ENCODE data around the gene STAMBPL1. TPM values are rescaled to one million over a fixed set of nuclear protein-coding genes. Genes with fewer than 3 reads are reported as not detected.
"Not testable (repeated sequence)": the region's sequence is repeated elsewhere in the genome, so short reads cannot be mapped to it uniquely, and the experiment has no call there.

Gene STAMBPL1
- total RNA-seq, 1 donor from 2014 or later = 13.6 TPM

DNA sequence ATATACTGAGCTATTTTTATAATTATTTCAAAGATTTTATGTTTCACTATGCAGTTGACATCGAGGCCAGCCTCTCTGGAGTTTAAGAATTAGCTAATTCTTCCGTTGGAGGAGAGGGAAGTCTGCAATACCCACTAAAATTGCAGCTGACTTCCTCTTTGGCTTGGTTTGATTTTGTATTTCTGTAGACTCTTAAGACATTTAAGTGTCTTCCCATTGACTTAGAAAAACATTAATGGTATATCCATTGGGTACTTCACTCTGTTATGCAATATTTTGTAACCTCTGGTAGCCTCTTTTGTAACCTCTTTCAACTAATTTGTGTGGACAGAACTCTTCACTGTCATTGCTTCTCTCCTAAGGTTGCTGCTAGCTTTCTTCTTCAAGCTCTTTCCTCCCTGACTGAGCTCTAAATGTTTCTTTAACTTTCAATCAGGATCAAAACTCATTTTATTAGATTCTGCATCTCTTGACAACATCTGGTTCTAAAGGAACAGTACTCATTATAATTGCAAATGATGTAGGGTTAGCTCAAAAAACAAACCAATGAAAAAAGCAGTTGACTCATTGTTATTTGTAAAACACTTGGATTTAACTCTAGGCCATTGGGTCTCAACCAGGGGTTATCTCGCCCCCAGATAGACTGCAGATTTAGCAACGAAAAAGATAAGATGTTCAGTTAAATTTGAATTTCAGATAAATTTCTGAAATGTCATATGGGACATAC is 26.7 kb upstream of the STAMBPL1 start:
- DNase-seq (ENCODE audit: low spot score) (no peak), ATAC-seq (peak; percentile 41)
- intact Hi-C loops (cut with DNase I) = no loop called here

DNA sequence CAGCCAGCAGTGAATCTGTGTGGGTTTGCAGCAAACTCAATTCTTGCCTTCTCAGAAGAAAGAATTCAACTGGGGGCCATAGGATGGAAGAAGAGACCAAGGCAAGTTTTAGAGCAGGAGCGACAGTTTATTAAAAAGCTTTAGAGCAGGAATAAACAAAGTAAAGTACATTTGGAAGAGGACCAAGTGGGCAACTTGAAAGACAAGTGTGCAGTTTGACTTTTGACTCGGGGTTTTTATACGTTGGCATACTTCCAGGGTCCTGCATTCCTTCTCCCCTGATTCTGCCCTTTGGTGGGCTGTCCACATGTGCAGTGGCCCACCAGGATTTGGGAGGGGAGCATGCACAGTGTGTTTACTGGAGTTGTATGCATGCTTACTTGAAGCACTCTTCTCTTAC is 25.4 kb upstream of the STAMBPL1 start:
- ATAC-seq (no peak), DNase-seq (ENCODE audit: low spot score) (no peak)
- intact Hi-C loops (cut with DNase I) = no loop called here

DNA sequence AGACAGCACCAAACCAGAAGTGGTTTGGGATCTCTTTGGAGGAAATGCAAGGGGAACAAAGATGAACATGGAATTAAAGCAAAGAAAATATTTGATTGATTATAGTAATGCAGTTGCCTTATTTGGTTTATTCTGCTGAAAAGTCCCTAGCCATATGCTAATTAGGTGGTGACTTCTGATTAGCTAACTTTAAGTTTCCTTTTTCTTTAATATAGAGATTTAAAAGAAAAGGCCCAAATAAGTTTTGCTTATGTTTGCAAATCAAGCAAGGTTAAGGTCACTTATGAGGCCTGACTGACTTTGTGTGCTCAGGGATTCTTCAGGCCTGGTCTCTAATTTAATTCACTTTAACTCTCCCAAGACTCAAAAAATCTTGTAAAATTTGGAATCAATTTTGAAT is 22.2 kb upstream of the STAMBPL1 start:
- no peak for DNase-seq (ENCODE audit: low spot score)
- no peak for ATAC-seq
- intact Hi-C loops (cut with DNase I) = no loop called here

DNA sequence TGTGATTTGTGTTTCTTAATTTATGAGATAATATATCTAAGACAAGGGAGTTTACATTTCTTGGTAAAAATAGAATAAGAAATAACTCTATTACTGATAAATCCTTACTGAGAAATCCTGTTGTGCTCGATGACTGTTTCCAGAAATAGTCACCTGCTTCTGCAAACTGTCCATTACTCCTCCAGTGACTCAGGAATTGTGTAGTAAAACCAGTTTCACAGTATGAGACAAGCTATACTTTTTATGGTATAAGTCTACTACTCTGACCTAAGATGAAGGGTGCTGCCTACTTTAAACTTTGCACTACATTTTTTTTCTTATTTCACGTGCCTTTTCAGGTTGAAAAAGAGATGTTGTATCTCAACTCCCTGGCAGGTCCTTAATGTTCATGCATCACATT is 21.6 kb upstream of the STAMBPL1 start:
- no peak for DNase-seq (ENCODE audit: low spot score)
- ATAC-seq = no peak
- intact Hi-C loops (cut with DNase I) = no loop called here

DNA sequence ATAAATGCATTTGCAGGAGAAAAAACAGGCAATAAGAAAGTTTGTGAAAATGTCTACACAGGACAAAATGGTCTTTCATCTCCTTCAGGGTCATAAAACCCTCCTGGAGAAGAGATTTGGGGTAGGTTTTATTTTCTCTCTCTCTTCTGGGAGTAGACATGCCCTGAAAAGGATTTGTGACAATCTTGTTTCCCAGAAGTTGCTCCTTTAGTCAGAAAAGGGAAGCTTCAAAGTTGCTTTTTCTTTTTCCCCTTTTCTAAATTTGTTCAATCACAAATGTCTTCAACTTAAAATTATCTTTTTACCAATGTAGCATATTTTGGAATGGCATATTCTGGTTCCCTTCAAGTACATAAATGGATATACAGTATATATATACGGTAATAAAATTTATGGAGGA is 19.0 kb upstream of the STAMBPL1 start:
- DNase-seq (ENCODE audit: low spot score) = no peak
- no peak for ATAC-seq
- intact Hi-C loops (cut with DNase I) = no loop called here

DNA sequence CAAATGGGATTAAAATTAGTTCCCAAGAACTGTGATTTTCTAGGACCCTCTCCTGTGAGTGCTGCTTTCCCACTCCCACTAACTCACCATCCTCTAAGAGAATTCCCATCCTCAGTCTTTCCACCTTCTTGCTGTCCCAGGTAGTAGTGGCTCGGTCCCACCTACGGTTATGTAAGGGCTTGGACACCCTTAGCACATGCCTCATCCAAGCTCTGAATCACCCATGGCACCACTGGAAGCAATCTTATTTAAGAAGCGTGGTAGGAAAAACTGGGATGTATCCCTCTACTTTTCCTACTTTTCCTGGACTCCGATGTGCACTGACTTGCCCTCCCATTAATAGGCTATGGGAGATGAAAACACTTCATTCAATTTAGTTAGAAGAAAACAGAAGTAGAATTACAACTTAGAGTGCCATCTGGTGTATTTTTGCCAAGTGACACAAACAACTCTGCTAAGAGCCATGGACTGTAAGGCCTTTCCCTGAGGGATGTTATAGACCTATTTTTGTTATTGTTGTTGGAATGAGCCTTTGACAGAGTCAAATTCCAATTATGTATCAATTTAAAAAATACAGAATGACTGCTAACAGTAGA is 14.7 kb upstream of the STAMBPL1 start:
- intact Hi-C loops (cut with DNase I) = no loop called here
- peak; percentile 52 for ATAC-seq
- no peak for DNase-seq (ENCODE audit: low spot score)

DNA sequence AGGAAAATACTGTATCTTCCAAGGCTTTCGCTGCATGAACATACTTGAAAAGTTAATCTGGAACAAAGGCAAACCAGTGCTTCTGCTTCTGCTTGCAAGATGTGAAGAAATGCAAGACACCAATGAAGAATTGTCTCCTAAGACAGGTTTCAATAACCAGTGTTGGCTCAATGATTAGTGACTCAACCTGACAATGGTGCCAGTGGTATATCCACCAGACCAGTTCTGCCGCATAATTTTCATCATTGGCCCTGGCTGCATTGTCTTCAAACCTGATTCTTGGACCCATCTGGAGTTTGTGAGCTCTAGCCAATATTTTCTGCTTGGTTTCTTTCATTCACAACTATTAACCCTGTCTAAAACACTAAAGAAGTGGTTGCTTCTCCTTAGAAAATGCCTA is 13.6 kb upstream of the STAMBPL1 start:
- DNase-seq (ENCODE audit: low spot score) = no peak
- no peak for ATAC-seq
- intact Hi-C loops (cut with DNase I) = no loop called here

DNA sequence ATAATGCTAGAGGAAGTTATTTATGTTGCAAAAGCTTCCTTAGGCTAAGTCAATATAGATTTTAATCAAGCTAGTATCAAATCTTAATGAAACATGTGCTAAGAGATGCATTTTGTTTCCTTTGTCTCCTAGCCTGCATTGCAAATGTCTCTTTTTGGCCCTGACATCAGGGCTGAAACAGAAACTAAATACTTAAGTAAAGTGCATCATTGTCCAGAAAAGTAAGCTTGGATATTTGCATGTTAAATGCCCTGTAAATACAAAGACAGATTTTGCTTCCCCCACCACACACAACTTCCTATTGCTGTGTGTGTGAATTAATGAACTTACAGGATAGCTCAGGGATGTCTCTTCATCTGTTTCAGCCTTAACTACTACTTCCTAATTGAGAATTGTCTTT is 10.0 kb upstream of the STAMBPL1 start:
- ATAC-seq (no peak), DNase-seq (ENCODE audit: low spot score) (no peak)
- intact Hi-C loops (cut with DNase I) = no loop called here

DNA sequence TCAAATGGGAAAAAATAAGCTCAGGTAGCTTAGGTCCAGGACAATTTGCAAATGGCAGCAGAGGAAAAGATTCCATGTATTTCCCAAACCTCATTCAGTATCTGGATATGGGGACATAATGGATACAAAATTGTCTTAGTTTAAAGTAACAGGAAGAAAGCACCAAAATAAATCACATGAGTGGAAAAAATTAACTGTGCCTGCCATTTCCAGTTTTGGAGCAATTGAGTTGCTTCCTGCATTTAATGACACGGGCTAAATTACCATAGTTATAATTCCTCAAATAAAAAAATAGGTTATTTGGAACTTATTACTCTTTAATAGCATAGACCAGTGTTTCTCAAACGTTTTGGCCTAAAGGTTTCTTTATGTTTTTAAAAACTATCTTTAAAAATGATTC is 6.3 kb upstream of the STAMBPL1 start:
- DNase-seq (ENCODE audit: low spot score) = no peak
- ATAC-seq = no peak
- intact Hi-C loops (cut with DNase I) = no loop called here

DNA sequence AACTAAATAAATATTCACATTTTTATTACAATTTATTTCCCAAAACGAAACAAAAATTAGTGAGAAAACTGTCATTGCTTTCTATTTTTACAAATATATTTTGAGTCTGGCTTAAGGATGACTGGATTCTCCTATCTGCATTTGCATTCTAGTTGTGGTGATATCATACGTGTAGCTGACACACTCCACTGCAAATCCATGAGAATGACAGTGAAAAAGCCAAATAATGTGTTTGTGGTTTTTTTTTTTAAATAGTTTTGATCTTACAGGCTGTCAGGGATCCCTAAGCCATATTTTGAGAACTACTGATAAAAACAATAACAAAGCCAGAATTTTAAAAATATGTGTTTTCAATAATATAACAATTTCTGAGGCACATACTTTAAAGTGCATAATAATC is 5.8 kb upstream of the STAMBPL1 start:
- no peak for DNase-seq (ENCODE audit: low spot score)
- ATAC-seq = no peak
- intact Hi-C loops (cut with DNase I) = no loop called here

DNA sequence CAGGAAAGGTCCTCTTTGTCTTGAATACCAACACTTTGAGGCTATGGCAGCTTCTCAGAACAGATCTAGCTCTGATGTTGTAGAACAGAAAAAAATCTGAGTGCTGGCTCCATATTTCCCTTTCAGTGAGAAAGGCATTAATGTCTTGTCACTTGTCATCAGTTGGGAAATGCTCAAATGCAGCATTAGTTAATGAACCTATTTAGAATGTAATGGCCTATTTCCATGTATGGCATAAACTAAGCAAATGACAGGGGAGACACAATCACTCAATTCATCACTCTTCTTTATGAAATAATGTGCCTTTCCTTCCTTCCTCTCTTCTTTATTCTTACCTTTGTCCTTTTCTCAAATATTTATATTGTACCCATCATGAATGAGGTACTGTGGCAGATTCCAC is 5.0 kb upstream of the STAMBPL1 start:
- no peak for DNase-seq (ENCODE audit: low spot score)
- intact Hi-C loops (cut with DNase I) = no loop called here
- ATAC-seq = no peak

DNA sequence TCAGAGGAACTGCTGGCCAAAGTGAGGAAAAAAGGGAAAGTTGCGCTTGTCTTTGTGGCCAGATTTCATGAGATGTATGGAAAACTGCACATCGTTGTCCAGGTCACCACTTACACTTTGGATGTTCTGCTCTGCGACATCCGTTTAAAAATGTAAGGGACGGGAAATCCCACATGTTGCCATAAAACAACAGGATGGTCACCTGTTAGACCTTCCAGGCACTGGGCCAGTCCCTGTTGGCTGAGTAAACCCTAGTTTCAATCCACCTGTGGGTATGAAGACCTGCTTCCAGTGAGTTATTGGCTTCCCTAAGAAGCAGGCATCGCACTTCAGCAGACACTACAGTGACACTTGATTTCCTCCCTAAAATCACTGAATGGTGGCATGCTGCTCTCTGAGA is 2.7 kb upstream of the STAMBPL1 start:
- intact Hi-C loops (cut with DNase I) = no loop called here
- DNase-seq (ENCODE audit: low spot score) (no peak), ATAC-seq (no peak)

DNA sequence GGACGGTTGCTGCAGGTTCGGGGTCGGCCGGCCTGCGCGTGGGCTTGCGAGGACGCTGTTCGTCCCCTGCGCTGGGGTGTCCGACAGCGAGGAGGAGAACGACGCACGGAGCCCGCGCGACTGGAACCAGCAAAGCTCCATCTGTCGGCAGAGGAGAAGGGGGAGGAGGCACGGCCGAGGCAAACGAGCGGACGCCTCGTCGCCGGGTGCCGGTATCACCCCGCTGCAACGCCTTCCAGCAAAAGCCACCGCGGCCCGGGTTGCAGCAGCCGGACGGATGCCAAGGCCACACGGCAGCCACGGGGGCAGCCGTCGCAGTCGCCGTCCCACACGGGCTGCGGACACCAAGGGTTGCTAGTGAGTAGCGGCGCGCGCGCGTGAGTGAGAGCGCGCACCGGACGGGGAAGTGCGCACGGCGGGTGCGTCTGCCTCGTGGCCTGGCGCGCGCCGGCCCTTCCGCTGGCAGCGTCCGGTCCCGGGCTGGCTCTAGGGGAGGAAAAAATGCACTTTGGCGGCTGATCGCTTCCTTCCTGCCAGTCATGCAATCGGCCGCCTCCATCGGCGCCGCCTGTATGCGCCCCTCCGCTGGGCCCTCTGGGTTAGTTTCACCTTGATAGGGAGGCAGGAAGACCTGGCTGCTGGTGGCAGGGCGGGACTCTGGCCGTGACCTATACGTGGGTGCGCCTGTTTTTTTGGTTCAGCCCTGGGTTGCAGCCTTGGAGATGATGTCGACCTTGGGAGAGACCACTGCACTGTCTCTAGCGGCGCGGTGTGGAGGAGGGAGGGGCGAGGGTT is 434 bp downstream of the STAMBPL1 start:
- peak; percentile 98 for ATAC-seq
- DNase-seq (ENCODE audit: low spot score) = peak; percentile 90
- intact Hi-C loops (cut with DNase I) = no loop called here

DNA sequence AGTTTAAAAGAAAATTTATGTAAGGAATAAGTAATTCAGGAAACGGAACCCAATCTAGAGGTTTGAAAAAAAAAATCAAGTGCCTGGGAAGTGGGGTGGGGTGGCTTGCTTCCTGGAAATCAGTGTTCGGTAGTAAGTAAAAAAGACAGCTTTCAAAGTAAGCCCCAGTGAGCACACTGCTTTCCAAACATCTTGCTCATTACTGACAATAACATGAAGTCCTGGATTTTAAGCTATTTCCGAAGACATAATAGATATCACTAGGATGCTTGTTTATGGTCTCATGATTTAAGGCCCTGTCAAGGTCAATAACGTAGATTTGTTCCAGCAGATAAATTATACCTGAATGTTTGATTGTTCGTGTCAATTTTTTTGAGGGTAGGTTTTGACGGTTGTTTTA is 1.3 kb downstream of the STAMBPL1 start:
- intact Hi-C loops (cut with DNase I) = no loop called here
- DNase-seq (ENCODE audit: low spot score) (no peak), ATAC-seq (peak; percentile 16)

DNA sequence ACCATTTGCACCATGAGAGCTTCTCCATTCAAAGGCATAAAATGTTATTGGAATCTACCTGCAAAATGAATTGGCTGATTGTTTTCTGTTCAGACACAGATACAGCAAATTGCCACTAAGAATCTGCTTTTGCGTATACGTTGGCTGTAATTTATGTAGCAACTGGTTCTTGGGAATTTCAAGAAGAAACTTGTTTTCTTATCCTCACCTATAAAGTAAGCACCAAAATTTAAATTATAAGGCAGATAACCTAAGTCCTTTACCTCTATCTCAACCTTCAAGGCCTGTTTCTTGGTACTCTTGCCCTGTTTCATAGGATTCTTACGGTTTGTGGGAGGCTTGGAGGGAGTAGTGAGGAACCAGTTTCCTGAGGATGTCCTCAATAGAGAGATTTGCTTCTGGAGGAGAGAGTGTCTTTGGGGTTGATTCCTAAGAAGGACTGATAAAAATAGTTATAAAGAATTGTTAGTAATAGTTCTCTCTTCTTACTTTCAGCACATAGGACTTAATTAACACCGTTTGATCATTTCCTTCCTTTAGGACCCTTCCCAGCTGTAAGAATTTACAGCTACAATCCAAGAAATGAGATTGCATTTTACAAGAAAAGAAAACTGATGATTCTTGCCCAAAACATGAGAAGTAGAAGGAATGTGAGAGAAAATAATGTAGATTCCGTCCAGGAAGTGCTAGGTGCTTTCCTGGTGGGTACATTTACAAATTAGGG is 2.0 kb downstream of the STAMBPL1 start:
- ATAC-seq (no peak), DNase-seq (ENCODE audit: low spot score) (no peak)
- intact Hi-C loops (cut with DNase I) = no loop called here

DNA sequence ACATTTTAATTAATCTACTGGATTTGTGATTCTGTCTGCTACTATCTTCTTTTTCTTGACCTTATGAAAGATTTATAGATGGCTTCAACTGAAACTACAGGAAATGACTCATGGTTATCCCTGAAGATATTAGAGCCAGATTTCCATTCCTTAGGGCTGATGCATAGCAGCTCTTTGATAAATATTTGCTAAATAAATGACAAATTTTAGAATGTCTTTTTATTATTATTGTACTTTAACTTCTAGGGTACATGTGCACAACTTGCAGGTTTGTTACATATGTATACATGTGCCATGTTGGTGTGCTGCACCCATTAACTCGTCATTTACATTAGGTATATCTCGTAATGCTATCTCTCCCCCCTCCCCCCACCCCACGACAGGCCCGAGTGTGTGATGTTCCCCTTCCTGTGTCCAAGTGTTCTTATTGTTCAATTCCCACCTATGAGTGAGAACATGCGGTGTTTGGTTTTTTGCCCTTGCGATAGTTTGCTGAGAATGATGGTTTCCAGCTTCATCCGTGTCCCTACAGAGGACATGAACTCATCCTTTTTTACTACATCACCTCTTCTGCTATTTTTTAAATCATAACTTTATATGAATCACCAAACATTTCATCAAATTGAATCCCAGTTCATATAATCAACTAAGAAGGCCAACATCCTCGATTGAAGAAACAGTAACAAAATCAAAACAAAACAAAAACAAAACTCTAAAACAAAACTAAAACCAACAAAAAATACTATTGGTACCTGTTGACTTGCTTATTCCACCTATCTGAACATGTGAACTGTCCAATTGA is 2.8 kb downstream of the STAMBPL1 start:
- DNase-seq (ENCODE audit: low spot score); ATAC-seq; intact Hi-C loops (cut with DNase I): not testable (repeated sequence)

DNA sequence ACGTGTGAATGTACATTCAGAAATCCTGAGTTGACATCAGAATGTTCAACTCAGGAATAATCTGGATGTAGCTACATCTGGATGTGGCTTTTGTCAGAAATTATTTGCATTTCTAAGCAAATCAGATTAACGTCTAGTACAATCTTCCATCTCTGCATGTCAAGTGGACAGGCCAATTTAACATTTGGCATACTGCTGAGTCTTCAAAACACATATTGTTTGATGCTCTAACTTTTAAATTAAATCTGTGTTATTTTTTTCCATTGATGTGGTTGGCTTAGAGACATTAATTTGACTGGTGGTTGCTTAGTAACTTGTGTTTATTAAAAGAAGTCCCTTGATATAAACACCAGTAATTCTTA is 3.4 kb downstream of the STAMBPL1 start:
- ATAC-seq (no peak), DNase-seq (ENCODE audit: low spot score) (no peak)
- intact Hi-C loops (cut with DNase I) = no loop called here

DNA sequence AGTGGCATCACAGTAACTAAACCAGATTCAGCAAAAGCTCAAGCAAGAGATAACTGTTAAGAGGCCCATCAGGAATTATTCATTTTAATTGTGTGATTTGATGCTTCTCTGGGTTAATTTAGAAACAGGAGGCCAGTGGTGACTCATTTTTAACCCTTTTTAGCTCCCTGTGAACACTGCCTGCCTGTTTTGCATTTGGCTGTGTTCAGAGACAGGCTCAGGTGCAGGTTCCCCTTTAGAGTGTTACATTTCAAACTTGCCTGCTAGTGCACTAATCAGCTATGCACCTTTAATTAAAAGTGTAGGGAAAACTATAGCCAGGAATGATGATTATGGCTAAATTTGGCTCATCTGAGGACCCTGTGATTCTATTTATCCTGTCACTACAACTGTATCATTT is 6.5 kb downstream of the STAMBPL1 start:
- ATAC-seq = no peak
- intact Hi-C loops (cut with DNase I) = no loop called here
- DNase-seq (ENCODE audit: low spot score) = no peak

DNA sequence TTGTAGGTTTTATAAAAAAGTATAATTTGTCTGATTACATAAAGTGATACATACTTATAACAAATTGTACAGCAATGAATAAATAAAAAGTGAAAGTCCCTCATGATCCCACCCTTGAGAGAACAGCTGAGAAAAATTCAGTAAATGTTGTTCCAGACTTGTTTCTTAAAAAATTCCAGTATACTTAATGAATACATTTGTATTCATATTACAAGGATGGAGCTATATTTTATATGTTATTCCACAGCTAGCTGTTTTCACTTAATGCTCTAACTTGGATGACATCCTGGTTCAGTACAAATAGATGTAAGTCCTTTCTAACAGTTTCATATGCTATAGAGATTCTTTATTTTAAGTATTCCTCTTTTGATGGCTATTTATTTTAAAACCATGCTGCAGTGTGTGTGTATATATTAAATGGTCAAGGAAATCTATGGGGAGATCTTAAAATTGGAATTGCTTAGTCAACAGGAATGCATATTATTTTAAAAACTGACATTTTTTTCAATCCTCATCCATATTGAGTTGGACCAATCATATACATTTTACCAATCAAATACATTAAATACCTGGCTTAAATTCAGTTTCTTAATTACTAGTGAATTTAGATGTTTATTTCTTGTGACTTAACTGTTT is 8.9 kb downstream of the STAMBPL1 start:
- DNase-seq (ENCODE audit: low spot score) = no peak
- no peak for ATAC-seq
- intact Hi-C loops (cut with DNase I) = no loop called here
